ENCODE results near the gene HSPA9.

HSPA9 gene

GRCh38 chr5:138564242-138564641 is 11.0 kb downstream of the HSPA9 start:
- no peak for TF ChIP-seq CTCF (IDR thresholded peaks at IDR 0.05; ENCODE audit: unreplicated experiment in 3 of 3)
- no peaks in the 10 kb centered on the region for H3K27me3 Mint-ChIP-seq (ENCODE audit: low read depth)
- H3K9me3 Mint-ChIP-seq: no peaks in the 10 kb centered on the region
- H3K27ac Mint-ChIP-seq: no peak overlapping the region
- H3K4me1 Mint-ChIP-seq: peaks cover 7% of the 10 kb centered on the region
- H3K36me3 Mint-ChIP-seq (ENCODE audit: low read depth): peaks cover 76% of the 10 kb centered on the region
- H3K4me3 Mint-ChIP-seq: no peak overlapping the region

GRCh38 chr5:138563340-138564118 is 11.7 kb downstream of the HSPA9 start:
- no peak for TF ChIP-seq CTCF (IDR thresholded peaks at IDR 0.05; ENCODE audit: unreplicated experiment in 3 of 3)
- no peaks in the 10 kb centered on the region for H3K27me3 Mint-ChIP-seq (ENCODE audit: low read depth)
- H3K9me3 Mint-ChIP-seq: no peaks in the 10 kb centered on the region
- no peak overlapping the region for H3K4me3 Mint-ChIP-seq
- H3K36me3 Mint-ChIP-seq (ENCODE audit: low read depth): peaks cover 76% of the 10 kb centered on the region
- peak overlapping the region in 1 of 3 experiments; percentile 2 for H3K27ac Mint-ChIP-seq
- H3K4me1 Mint-ChIP-seq: peaks cover 4% of the 10 kb centered on the region

GRCh38 chr5:138560971-138561370 is 14.2 kb downstream of the HSPA9 start:
- Mint-ChIP-seq H3K9me3 (no peaks in the 10 kb centered on the region), H3K27ac (no peak overlapping the region), H3K36me3 (ENCODE audit: low read depth) (peaks cover 77% of the 10 kb centered on the region), H3K4me1 (peaks cover 3% of the 10 kb centered on the region), H3K4me3 (no peak overlapping the region), H3K27me3 (ENCODE audit: low read depth) (no peaks in the 10 kb centered on the region)
- TF ChIP-seq CTCF (IDR thresholded peaks at IDR 0.05; ENCODE audit: unreplicated experiment in 3 of 3): no peak

GRCh38 chr5:138559937-138560336 is 15.3 kb downstream of the HSPA9 start:
- TF ChIP-seq CTCF (IDR thresholded peaks at IDR 0.05; ENCODE audit: unreplicated experiment in 3 of 3): no peak
- Mint-ChIP-seq H3K4me3 (no peak overlapping the region), H3K27ac (peak overlapping the region in 1 of 3 experiments; percentile 28), H3K36me3 (ENCODE audit: low read depth) (peaks cover 76% of the 10 kb centered on the region), H3K9me3 (no peaks in the 10 kb centered on the region), H3K27me3 (ENCODE audit: low read depth) (no peaks in the 10 kb centered on the region), H3K4me1 (peaks cover 3% of the 10 kb centered on the region)

- no peak overlapping the region for H3K27ac Mint-ChIP-seq
Observed at GRCh38 chr5:138557677-138558076, 17.5 kb downstream of the HSPA9 start.

More at GRCh38 chr5:138557677-138558076, 17.5 kb downstream of the HSPA9 start:
- H3K4me3 Mint-ChIP-seq: no peak overlapping the region
- peaks cover 3% of the 10 kb centered on the region for H3K4me1 Mint-ChIP-seq
- H3K9me3 Mint-ChIP-seq: no peaks in the 10 kb centered on the region
- no peak for TF ChIP-seq CTCF (IDR thresholded peaks at IDR 0.05; ENCODE audit: unreplicated experiment in 3 of 3)
- peaks cover 73% of the 10 kb centered on the region for H3K36me3 Mint-ChIP-seq (ENCODE audit: low read depth)
- no peaks in the 10 kb centered on the region for H3K27me3 Mint-ChIP-seq (ENCODE audit: low read depth)
